Measurements from ENCODE around the gene NEUROD2.

NEUROD2 gene

GRCh38 chr17:39582658-39583057 is 25.1 kb downstream of the NEUROD2 start:
- no peak overlapping the region for H3K4me3 ChIP-seq (ENCODE audit: low read depth, low read length)
- no peak for TF ChIP-seq CTCF (IDR thresholded peaks at IDR 0.05; ENCODE audit: borderline replicate concordance, insufficient read depth, low read depth, low read length)

GRCh38 chr17:39581759-39582085 is 26.0 kb downstream of the NEUROD2 start:
- H3K4me3 ChIP-seq (ENCODE audit: low read depth, low read length), result no peak overlapping the region
- TF ChIP-seq CTCF (IDR thresholded peaks at IDR 0.05; ENCODE audit: borderline replicate concordance, insufficient read depth, low read depth, low read length), result no peak

- no peak for TF ChIP-seq CTCF (IDR thresholded peaks at IDR 0.05; ENCODE audit: borderline replicate concordance, insufficient read depth, low read depth, low read length)
- no peak overlapping the region for H3K4me3 ChIP-seq (ENCODE audit: low read depth, low read length)
Measured at GRCh38 chr17:39581071-39581758, 26.5 kb downstream of the NEUROD2 start.

- H3K4me3 ChIP-seq (ENCODE audit: low read depth, low read length), result no peak overlapping the region
- no peak for TF ChIP-seq CTCF (IDR thresholded peaks at IDR 0.05; ENCODE audit: borderline replicate concordance, insufficient read depth, low read depth, low read length)
Measured at GRCh38 chr17:39580082-39580468, 27.6 kb downstream of the NEUROD2 start.

- no peak overlapping the region for H3K4me3 ChIP-seq (ENCODE audit: low read depth, low read length)
Measured at GRCh38 chr17:39579318-39580081, 28.2 kb downstream of the NEUROD2 start.

GRCh38 chr17:39578272-39578671 is 29.4 kb downstream of the NEUROD2 start:
- no peak for TF ChIP-seq CTCF (IDR thresholded peaks at IDR 0.05; ENCODE audit: borderline replicate concordance, insufficient read depth, low read depth, low read length)
- no peak overlapping the region for H3K4me3 ChIP-seq (ENCODE audit: low read depth, low read length)

More at GRCh38 chr17:39579318-39580081, 28.2 kb downstream of the NEUROD2 start:
- TF ChIP-seq CTCF (IDR thresholded peaks at IDR 0.05; ENCODE audit: borderline replicate concordance, insufficient read depth, low read depth, low read length), result no peak

GRCh38 chr17:39576187-39576586 is 31.5 kb downstream of the NEUROD2 start:
- no peak overlapping the region for H3K4me3 ChIP-seq (ENCODE audit: low read depth, low read length)
- peak; percentile 59; the same call in 1 of the 2 replicates for TF ChIP-seq CTCF (IDR thresholded peaks at IDR 0.05; ENCODE audit: borderline replicate concordance, insufficient read depth, low read depth, low read length)

Measured in GM12875 (cell line).